ENCODE data around the gene DAB2IP. TPM values are rescaled to one million over a fixed set of nuclear protein-coding genes. Genes with fewer than 3 reads are reported as not detected.

Gene DAB2IP
- total RNA-seq, 6 experiments from 2014 or later: 23.0 to 28.2 (median 25.7) TPM

GRCh38 chr9:121635300-121635876, 16.0 kb upstream of the DAB2IP start:
- no peak overlapping the region for H3K27ac Mint-ChIP-seq
- no peak overlapping the region for H3K4me3 Mint-ChIP-seq
- no peak for DNase-seq
- H3K4me1 Mint-ChIP-seq (ENCODE audit: low read depth): peaks cover 7% of the 10 kb centered on the region
- no peaks in the 10 kb centered on the region for H3K9me3 Mint-ChIP-seq
- no peaks in the 10 kb centered on the region for H3K36me3 Mint-ChIP-seq (ENCODE audit: low read depth)
- peaks cover 14% of the 10 kb centered on the region for H3K27me3 Mint-ChIP-seq (ENCODE audit: insufficient read depth)
- TF ChIP-seq, protein P1, sequence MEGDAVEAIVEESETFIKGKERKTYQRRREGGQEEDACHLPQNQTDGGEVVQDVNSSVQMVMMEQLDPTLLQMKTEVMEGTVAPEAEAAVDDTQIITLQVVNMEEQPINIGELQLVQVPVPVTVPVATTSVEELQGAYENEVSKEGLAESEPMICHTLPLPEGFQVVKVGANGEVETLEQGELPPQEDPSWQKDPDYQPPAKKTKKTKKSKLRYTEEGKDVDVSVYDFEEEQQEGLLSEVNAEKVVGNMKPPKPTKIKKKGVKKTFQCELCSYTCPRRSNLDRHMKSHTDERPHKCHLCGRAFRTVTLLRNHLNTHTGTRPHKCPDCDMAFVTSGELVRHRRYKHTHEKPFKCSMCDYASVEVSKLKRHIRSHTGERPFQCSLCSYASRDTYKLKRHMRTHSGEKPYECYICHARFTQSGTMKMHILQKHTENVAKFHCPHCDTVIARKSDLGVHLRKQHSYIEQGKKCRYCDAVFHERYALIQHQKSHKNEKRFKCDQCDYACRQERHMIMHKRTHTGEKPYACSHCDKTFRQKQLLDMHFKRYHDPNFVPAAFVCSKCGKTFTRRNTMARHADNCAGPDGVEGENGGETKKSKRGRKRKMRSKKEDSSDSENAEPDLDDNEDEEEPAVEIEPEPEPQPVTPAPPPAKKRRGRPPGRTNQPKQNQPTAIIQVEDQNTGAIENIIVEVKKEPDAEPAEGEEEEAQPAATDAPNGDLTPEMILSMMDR (IDR thresholded peaks at IDR 0.05): 0 out of 2 replicates have a peak, but pooled peaks have one; percentile 12

DNA sequence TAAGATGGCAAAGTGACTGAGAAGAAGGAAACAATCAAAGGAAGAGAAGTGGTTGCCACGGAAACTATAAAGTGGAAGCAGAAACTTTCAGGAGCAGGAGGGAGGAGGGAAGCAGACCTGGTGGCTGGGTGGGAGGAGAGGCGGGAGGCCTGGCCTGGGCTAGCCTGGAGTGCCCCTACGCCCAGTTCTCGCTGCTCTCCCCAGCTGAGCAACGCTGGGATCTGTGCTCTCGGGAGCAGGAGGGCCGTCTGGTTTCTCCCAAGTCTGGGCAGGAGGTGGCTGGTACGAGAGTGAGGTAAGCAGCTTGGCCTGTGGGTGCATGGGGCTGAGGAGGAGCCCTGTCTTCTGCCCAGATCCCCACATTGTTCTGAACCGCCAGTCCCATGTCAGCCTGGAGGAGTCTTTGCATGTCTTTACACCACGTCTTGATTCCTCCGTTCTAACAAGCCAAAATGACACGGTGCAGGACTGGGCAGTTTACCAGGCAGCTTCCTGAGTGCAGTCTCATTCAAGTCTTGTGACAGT, 15.0 kb upstream of the DAB2IP start:
- TF ChIP-seq, protein P1 (IDR thresholded peaks at IDR 0.05): no peak
- no peaks in the 10 kb centered on the region for H3K36me3 Mint-ChIP-seq (ENCODE audit: low read depth)

GRCh38 chr9:121636978-121637712, 14.3 kb upstream of the DAB2IP start:
- H3K4me3 Mint-ChIP-seq: no peak overlapping the region
- peaks cover 13% of the 10 kb centered on the region for H3K27me3 Mint-ChIP-seq (ENCODE audit: insufficient read depth)
- H3K4me1 Mint-ChIP-seq (ENCODE audit: low read depth): peaks cover 7% of the 10 kb centered on the region
- no peaks in the 10 kb centered on the region for H3K9me3 Mint-ChIP-seq
- no peaks in the 10 kb centered on the region for H3K36me3 Mint-ChIP-seq (ENCODE audit: low read depth)
- DNase-seq: no peak
- no peak overlapping the region for H3K27ac Mint-ChIP-seq
- TF ChIP-seq, protein P1 (IDR thresholded peaks at IDR 0.05): no peak

More for the DNA sequence above, 15.0 kb upstream of the DAB2IP start:
- Mint-ChIP-seq H3K27me3 (ENCODE audit: insufficient read depth) (peaks cover 14% of the 10 kb centered on the region), H3K9me3 (no peaks in the 10 kb centered on the region), H3K4me3 (no peak overlapping the region), H3K4me1 (ENCODE audit: low read depth) (peaks cover 7% of the 10 kb centered on the region), H3K27ac (no peak overlapping the region)
- DNase-seq: no peak

DNA sequence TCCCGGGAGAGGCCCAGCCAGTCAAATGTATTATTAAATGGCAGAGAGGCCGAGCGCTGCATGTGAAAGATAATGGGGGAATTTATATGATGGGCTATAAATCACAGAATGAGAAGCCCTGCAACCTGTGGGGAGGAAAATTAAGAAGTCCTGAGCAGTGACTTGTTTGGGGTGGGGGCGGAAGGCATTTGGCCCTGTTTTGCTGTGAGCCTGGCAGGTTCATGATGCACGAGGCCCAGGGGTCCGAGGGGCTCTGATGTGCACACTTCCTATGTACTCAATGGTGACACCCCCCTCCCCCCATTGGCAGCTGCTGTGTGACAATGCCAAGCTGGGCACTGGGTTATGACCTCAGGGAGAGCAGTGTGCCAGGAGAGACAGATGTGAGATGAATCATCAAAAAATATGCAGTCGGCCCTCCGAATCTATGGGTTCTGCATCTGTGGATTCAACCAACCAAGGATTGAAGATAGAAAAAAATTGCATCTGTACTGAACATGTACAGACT, 13.7 kb upstream of the DAB2IP start:
- Mint-ChIP-seq H3K4me3 (no peak overlapping the region), H3K27me3 (ENCODE audit: insufficient read depth) (peaks cover 13% of the 10 kb centered on the region), H3K9me3 (no peaks in the 10 kb centered on the region), H3K36me3 (ENCODE audit: low read depth) (no peaks in the 10 kb centered on the region), H3K4me1 (ENCODE audit: low read depth) (peaks cover 7% of the 10 kb centered on the region), H3K27ac (no peak overlapping the region)
- DNase-seq: no peak
- TF ChIP-seq, protein P1 (IDR thresholded peaks at IDR 0.05): no peak

DNA sequence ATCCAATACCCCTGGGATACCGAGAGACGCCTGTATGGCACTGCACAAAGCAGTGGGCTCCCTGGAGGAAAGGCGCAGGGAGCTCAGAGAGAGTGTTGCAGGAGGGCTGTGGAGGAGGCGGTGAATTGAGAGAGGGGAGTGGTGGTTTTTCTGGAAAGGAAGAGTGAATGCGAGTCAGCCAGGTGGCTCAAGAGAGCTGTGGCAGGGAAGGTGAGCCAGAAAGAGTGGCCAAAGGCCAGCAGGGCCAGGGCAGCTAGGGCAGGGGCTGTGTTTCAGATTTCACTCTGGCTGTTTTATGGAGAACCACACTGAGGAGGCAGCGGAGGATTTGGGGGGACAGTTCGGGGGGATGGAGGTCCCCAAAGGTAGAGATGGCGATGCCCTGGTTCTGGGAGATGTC, 13.0 kb upstream of the DAB2IP start:
- peaks cover 7% of the 10 kb centered on the region for H3K4me1 Mint-ChIP-seq (ENCODE audit: low read depth)

More for the DNA sequence above, 13.0 kb upstream of the DAB2IP start:
- no peak overlapping the region for H3K27ac Mint-ChIP-seq
- TF ChIP-seq, protein P1 (IDR thresholded peaks at IDR 0.05): no peak
- no peaks in the 10 kb centered on the region for H3K36me3 Mint-ChIP-seq (ENCODE audit: low read depth)
- H3K9me3 Mint-ChIP-seq: no peaks in the 10 kb centered on the region
- H3K27me3 Mint-ChIP-seq (ENCODE audit: insufficient read depth): peaks cover 10% of the 10 kb centered on the region
- DNase-seq: no peak
- H3K4me3 Mint-ChIP-seq: no peak overlapping the region
